Epithelial cell of prostate (primary cell): ENCODE data around the gene PPIA.
A peak's percentile ranks its signal among the peaks of the same experiment; 100 is the strongest.
"Not testable (repeated sequence)": the region's sequence is repeated elsewhere in the genome, so short reads cannot be mapped to it uniquely, and the experiment has no call there.

Experiments used
- DNase-seq: peaks from one replicate; pipeline ENCODE4 v3.0.0-alpha.2; 2011; ENCODE audit warnings: low read depth, low spot score
- H3K27ac ChIP-seq: fragments of 450-650 bp; 2 replicates; pipeline ENCODE4 v1.5.1; 2017; ENCODE audit warnings: mild to moderate bottlenecking

Gene PPIA

GRCh38 chr7:44783407-44783806 is 13.1 kb upstream of the PPIA start:
- no peak for DNase-seq

GRCh38 chr7:44784364-44784763 is 12.1 kb upstream of the PPIA start:
- H3K27ac ChIP-seq: no peak overlapping the region
- DNase-seq: no peak

More at GRCh38 chr7:44783407-44783806, 13.1 kb upstream of the PPIA start:
- no peak overlapping the region for H3K27ac ChIP-seq

GRCh38 chr7:44785218-44785617 is 11.3 kb upstream of the PPIA start:
- not testable (repeated sequence) for DNase-seq, H3K27ac ChIP-seq

GRCh38 chr7:44787041-44787440 is 9.4 kb upstream of the PPIA start:
- no peak for DNase-seq
- no peak overlapping the region for H3K27ac ChIP-seq

- DNase-seq: no peak
- no peak overlapping the region for H3K27ac ChIP-seq
Measured at GRCh38 chr7:44787762-44788161, 8.7 kb upstream of the PPIA start.

- no peak for DNase-seq
- no peak overlapping the region for H3K27ac ChIP-seq
Measured at GRCh38 chr7:44789990-44790389, 6.5 kb upstream of the PPIA start.

GRCh38 chr7:44791278-44792219 is 4.9 kb upstream of the PPIA start:
- no peak overlapping the region for H3K27ac ChIP-seq
- DNase-seq: no peak

- no peak for DNase-seq
- H3K27ac ChIP-seq: no peak overlapping the region
Measured at GRCh38 chr7:44793919-44794318, 2.6 kb upstream of the PPIA start.

GRCh38 chr7:44794331-44794730 is 2.1 kb upstream of the PPIA start:
- no peak for DNase-seq
- H3K27ac ChIP-seq: no peak overlapping the region

- DNase-seq: no peak
- H3K27ac ChIP-seq: peak overlapping the region; percentile 99
Measured at GRCh38 chr7:44796034-44796503, 412 bp upstream of the PPIA start.

- DNase-seq: peak; percentile 79
- peak overlapping the region; percentile 99 for H3K27ac ChIP-seq
Measured at GRCh38 chr7:44797329-44798258, 1.1 kb downstream of the PPIA start.

GRCh38 chr7:44798649-44799305 is 2.3 kb downstream of the PPIA start:
- peak overlapping the region; percentile 99 for H3K27ac ChIP-seq
- no peak for DNase-seq

- DNase-seq: no peak
- H3K27ac ChIP-seq: peak overlapping the region; percentile 99
Measured at GRCh38 chr7:44799939-44800338, 3.5 kb downstream of the PPIA start.

GRCh38 chr7:44801890-44802289 is 5.4 kb downstream of the PPIA start:
- peak; percentile 22 for DNase-seq
- peak overlapping the region; percentile 99 for H3K27ac ChIP-seq

- DNase-seq: no peak
- H3K27ac ChIP-seq: peak overlapping the region; percentile 99
Measured at GRCh38 chr7:44802418-44803025, 6.0 kb downstream of the PPIA start.

GRCh38 chr7:44803828-44804519 is 7.5 kb downstream of the PPIA start:
- DNase-seq: not testable (repeated sequence)
- peak overlapping the region; percentile 99 for H3K27ac ChIP-seq

GRCh38 chr7:44805950-44806349 is 9.5 kb downstream of the PPIA start:
- H3K27ac ChIP-seq: peak overlapping the region; percentile 9
- no peak for DNase-seq

- DNase-seq: no peak
- H3K27ac ChIP-seq: no peak overlapping the region
Measured at GRCh38 chr7:44808914-44809393, 12.5 kb downstream of the PPIA start.

- peak; percentile 51 for DNase-seq
Measured at GRCh38 chr7:44811093-44811492, 14.6 kb downstream of the PPIA start.

More at GRCh38 chr7:44811093-44811492, 14.6 kb downstream of the PPIA start:
- H3K27ac ChIP-seq: no peak overlapping the region
